Amniotic epithelial cell (primary cell): Measurements from ENCODE around the gene KDSR.

Experiments
- DNase-seq: peaks from one replicate; pipeline ENCODE4 v3.0.0-alpha.2; 2010; ENCODE audit warnings: low read depth

KDSR gene

GRCh38 chr18:63303547-63303946 is 63.5 kb downstream of the KDSR start:
- DNase-seq, result no peak

- no peak for DNase-seq
Observed at GRCh38 chr18:63302636-63303405, 64.2 kb downstream of the KDSR start.

- DNase-seq, result no peak
Observed at GRCh38 chr18:63302220-63302619, 64.8 kb downstream of the KDSR start.

GRCh38 chr18:63301434-63301833 is 65.6 kb downstream of the KDSR start:
- no peak for DNase-seq

- peak; percentile 28 for DNase-seq
Observed at GRCh38 chr18:63299837-63300745, 66.9 kb downstream of the KDSR start.

- DNase-seq, result no peak
Observed at GRCh38 chr18:63298400-63299365, 68.3 kb downstream of the KDSR start.

- no peak for DNase-seq
Observed at GRCh38 chr18:63297687-63298399, 69.2 kb downstream of the KDSR start.

GRCh38 chr18:63293935-63294334 is 73.1 kb downstream of the KDSR start:
- no peak for DNase-seq

GRCh38 chr18:63292831-63293683 is 73.9 kb downstream of the KDSR start:
- DNase-seq, result no peak

GRCh38 chr18:63291278-63291677 is 75.7 kb downstream of the KDSR start:
- no peak for DNase-seq

- peak; percentile 21 for DNase-seq
Observed at GRCh38 chr18:63290821-63291200, 76.2 kb downstream of the KDSR start.

GRCh38 chr18:63290166-63290820 is 76.7 kb downstream of the KDSR start:
- DNase-seq, result no peak

GRCh38 chr18:63288311-63288710 is 78.7 kb downstream of the KDSR start:
- DNase-seq, result no peak

GRCh38 chr18:63287691-63288220 is 79.2 kb downstream of the KDSR start:
- no peak for DNase-seq

GRCh38 chr18:63286926-63287325 is 80.1 kb downstream of the KDSR start:
- DNase-seq, result no peak

- no peak for DNase-seq
Observed at GRCh38 chr18:63284827-63285733, 81.9 kb downstream of the KDSR start.

GRCh38 chr18:63284173-63284799 is 82.7 kb downstream of the KDSR start:
- no peak for DNase-seq
